LNCaP clone FGC (cell line): ENCODE results near the gene MYH9.

ENCODE experiments used
- DNase-seq: peaks from one replicate; pipeline ENCODE4 v3.0.0-alpha.2; 2011; ENCODE audit warnings: low read depth
- H3K4me3 ChIP-seq: 2 replicates; pipeline ENCODE4 v1.5.1; 2011; ENCODE audit warnings: mild to moderate bottlenecking, low read depth, low read length, control low read depth
- TF ChIP-seq, protein P1 (sequence below): IDR thresholded peaks from 2 replicates; pipeline ENCODE4 v1.5.1; 2012; ENCODE audit warnings: mild to moderate bottlenecking; ENCODE audit not compliant: control insufficient read depth, insufficient read depth; ENCODE audit errors: extremely low read depth

Gene MYH9

GRCh38 chr22:36362075-36362474 lies 25.7 kb downstream of the MYH9 start:
- TF ChIP-seq, protein P1, sequence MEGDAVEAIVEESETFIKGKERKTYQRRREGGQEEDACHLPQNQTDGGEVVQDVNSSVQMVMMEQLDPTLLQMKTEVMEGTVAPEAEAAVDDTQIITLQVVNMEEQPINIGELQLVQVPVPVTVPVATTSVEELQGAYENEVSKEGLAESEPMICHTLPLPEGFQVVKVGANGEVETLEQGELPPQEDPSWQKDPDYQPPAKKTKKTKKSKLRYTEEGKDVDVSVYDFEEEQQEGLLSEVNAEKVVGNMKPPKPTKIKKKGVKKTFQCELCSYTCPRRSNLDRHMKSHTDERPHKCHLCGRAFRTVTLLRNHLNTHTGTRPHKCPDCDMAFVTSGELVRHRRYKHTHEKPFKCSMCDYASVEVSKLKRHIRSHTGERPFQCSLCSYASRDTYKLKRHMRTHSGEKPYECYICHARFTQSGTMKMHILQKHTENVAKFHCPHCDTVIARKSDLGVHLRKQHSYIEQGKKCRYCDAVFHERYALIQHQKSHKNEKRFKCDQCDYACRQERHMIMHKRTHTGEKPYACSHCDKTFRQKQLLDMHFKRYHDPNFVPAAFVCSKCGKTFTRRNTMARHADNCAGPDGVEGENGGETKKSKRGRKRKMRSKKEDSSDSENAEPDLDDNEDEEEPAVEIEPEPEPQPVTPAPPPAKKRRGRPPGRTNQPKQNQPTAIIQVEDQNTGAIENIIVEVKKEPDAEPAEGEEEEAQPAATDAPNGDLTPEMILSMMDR: no peak
- no peak overlapping the region for H3K4me3 ChIP-seq
- DNase-seq: no peak

- no peak overlapping the region for H3K4me3 ChIP-seq
- no peak for DNase-seq
- TF ChIP-seq, protein P1: no peak
Measured at GRCh38 chr22:36360871-36361383, 26.8 kb downstream of the MYH9 start.

GRCh38 chr22:36360011-36360410 lies 27.8 kb downstream of the MYH9 start:
- no peak for DNase-seq
- TF ChIP-seq, protein P1: no peak
- no peak overlapping the region for H3K4me3 ChIP-seq

DNA sequence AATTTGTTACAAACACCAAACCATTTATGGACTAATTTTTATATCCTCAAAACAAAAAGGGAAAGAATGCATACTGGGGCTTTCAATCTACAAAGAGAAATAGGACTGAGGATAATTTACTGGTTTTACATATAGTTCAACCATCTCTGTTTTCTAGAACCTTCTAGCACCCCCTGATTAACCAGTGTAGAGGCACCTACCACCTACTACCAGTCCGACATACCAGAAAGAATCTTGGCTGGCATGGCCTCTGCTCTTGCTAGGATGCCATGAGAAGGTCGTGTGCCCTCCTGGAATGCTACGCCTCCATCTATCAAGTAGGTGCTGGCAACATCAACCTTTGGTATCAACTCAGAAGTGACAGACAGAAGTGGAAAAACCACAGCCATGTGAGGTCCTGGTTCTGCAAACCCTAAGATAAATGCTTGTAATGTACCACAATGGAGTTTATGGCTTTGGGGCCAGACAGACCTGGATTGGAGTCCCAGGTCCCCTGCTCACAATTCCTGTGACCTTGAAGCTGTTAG lies 28.2 kb downstream of the MYH9 start:
- H3K4me3 ChIP-seq: no peak overlapping the region
- TF ChIP-seq, protein P1: no peak
- DNase-seq: no peak

- DNase-seq: no peak
- TF ChIP-seq, protein P1: no peak
- no peak overlapping the region for H3K4me3 ChIP-seq
Measured at GRCh38 chr22:36358533-36359469, 29.0 kb downstream of the MYH9 start.

DNA sequence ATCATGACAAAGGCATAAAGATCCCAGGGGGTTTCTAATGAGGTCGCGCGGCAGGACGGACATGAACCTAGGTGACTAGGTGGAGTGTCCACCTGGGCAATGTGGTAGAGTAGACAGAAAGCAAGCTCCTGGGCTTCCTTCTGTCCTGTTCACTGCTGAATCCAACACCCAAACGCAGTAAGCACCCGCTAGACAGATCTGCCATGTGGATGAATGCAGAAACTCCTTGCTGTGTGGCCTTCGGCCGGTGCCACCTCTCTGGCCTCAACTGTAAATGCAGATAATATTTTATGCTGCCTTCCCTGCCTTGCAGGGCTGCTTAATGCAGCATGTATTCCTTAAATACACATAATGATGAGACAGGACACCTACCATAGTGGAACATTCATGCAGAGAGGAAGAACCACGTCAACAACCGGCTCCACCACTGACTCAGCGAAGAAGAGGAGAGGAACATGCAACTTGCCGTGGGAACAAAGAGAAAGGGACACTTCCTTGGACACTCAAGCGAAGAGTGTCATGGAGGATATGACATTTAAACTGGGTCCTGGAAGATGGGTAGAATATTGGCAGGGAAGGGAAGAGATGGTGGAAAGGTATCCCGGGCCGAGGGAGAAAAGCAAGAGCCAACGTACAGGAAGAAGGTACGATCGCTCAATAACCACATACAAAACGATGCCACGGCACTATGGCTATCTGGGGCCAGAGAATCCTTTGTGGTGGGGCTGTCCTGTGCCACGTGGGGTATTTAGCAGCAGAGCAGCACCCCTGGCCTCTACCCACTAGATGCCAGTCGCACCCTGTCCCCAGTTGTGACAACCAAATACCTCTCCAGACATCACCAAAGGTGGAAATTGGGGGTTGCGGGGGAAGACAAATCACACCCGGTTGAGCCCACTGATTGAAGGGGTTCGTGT lies 30.8 kb downstream of the MYH9 start:
- TF ChIP-seq, protein P1: no peak
- DNase-seq: no peak
- no peak overlapping the region for H3K4me3 ChIP-seq
